22Rv1 (cell line): Measurements from ENCODE around the gene PRR14.

Experiments used
- ZFX ChIP-seq: fragments of 450-650 bp; IDR thresholded peaks from 2 replicates; pipeline ENCODE4 v1.6.1; 2017; ENCODE audit warnings: antibody characterized with exemption, borderline replicate concordance
- TF ChIP-seq, protein P1 (sequence below): fragments of 450-650 bp; IDR thresholded peaks from 2 replicates; pipeline ENCODE4 v1.5.1; 2017; ENCODE audit warnings: mild to moderate bottlenecking

DNA sequence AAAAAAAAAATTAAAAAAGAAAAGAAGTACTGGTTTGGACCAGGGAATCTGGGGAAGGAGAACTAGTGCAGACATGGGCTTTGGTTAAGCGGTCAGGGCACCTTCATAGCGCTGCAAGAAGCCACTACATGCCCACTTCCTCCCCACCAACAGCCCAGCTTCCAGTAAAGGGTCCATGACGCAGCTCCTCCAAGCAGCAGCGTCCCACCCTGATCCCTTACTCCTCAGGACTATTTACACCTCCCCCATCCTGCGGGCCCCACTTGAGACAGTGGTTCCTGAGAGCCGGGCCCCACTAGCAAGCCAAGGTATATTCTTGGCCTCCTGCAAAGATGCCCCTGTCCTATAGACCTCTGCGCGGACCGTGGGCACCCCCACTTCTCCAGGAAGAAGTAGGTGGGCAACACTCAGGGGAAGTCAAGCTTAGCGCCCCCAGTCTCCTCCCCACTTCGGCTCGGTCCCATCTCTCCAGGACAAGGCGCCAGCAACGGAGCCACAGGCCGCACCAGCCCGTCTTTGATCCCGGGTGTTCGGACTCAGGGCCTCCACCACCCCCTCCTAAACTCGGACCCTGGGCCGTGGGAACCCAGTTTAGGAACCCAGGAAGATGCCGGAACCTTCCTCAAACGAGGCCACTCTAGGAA is 913 bp upstream of the PRR14 start:
- TF ChIP-seq, protein P1, sequence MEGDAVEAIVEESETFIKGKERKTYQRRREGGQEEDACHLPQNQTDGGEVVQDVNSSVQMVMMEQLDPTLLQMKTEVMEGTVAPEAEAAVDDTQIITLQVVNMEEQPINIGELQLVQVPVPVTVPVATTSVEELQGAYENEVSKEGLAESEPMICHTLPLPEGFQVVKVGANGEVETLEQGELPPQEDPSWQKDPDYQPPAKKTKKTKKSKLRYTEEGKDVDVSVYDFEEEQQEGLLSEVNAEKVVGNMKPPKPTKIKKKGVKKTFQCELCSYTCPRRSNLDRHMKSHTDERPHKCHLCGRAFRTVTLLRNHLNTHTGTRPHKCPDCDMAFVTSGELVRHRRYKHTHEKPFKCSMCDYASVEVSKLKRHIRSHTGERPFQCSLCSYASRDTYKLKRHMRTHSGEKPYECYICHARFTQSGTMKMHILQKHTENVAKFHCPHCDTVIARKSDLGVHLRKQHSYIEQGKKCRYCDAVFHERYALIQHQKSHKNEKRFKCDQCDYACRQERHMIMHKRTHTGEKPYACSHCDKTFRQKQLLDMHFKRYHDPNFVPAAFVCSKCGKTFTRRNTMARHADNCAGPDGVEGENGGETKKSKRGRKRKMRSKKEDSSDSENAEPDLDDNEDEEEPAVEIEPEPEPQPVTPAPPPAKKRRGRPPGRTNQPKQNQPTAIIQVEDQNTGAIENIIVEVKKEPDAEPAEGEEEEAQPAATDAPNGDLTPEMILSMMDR, result no peak
- TF ChIP-seq ZFX, result no peak
